ENCODE measurements around the gene HSBP1.

DNA sequence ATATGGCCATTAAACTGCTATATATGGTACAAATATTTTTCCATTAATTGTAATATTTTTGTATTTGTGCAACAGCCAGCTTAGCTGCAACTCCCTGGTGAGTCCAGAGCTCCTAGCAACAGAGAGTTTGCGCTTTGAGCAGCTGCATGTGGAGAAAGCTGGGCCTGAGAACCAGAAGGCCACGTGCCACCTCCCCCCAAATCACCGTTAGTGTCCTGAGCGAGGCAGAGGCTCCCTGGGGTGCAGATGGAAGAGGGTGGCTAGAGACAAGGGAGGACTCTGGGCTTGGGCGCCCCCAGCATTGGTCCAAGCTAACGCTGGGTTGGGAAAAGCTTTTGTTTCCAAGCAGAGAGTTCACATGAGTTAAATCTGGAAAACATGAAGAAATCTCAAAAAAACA, 41.6 kb downstream of the HSBP1 start:
- TF ChIP-seq ARNTL (CRISPR knock-in tag; IDR thresholded peaks at IDR 0.05; ENCODE audit: borderline replicate concordance, low read depth) (no peak), PPARA (CRISPR knock-in tag; IDR thresholded peaks at IDR 0.05; ENCODE audit: borderline replicate concordance) (no peak), OSR1 (CRISPR knock-in tag; IDR thresholded peaks at IDR 0.05) (no peak), GLIS3 (CRISPR knock-in tag; IDR thresholded peaks at IDR 0.05) (no peak), ZNF565 (CRISPR knock-in tag; conservative IDR thresholded peaks at IDR 0.05; ENCODE audit: low read depth) (no peak), RARB (CRISPR knock-in tag; IDR thresholded peaks at IDR 0.05) (no peak), CSDC2 (CRISPR knock-in tag; IDR thresholded peaks at IDR 0.05) (no peak), ISL1 (CRISPR knock-in tag; IDR thresholded peaks at IDR 0.05) (no peak), ZNF70 (CRISPR knock-in tag; IDR thresholded peaks at IDR 0.05) (no peak)
- TF ChIP-seq, protein P1, sequence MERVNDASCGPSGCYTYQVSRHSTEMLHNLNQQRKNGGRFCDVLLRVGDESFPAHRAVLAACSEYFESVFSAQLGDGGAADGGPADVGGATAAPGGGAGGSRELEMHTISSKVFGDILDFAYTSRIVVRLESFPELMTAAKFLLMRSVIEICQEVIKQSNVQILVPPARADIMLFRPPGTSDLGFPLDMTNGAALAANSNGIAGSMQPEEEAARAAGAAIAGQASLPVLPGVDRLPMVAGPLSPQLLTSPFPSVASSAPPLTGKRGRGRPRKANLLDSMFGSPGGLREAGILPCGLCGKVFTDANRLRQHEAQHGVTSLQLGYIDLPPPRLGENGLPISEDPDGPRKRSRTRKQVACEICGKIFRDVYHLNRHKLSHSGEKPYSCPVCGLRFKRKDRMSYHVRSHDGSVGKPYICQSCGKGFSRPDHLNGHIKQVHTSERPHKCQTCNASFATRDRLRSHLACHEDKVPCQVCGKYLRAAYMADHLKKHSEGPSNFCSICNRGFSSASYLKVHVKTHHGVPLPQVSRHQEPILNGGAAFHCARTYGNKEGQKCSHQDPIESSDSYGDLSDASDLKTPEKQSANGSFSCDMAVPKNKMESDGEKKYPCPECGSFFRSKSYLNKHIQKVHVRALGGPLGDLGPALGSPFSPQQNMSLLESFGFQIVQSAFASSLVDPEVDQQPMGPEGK (CRISPR knock-in tag; IDR thresholded peaks at IDR 0.05; ENCODE audit: borderline replicate concordance), result no peak
- TF ChIP-seq, protein P2, sequence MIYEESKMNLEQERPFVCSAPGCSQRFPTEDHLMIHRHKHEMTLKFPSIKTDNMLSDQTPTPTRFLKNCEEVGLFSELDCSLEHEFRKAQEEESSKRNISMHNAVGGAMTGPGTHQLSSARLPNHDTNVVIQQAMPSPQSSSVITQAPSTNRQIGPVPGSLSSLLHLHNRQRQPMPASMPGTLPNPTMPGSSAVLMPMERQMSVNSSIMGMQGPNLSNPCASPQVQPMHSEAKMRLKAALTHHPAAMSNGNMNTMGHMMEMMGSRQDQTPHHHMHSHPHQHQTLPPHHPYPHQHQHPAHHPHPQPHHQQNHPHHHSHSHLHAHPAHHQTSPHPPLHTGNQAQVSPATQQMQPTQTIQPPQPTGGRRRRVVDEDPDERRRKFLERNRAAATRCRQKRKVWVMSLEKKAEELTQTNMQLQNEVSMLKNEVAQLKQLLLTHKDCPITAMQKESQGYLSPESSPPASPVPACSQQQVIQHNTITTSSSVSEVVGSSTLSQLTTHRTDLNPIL (CRISPR knock-in tag; IDR thresholded peaks at IDR 0.05; ENCODE audit: low read depth), result no peak

Measured in SK-N-SH treated with all-trans-retinoic acid at 6 μM for 48 hours (cell line).